Dermis blood vessel endothelial cell (primary cell): ENCODE data around the gene FILIP1. TPM values are rescaled to one million over a fixed set of nuclear protein-coding genes. Genes with fewer than 3 reads are reported as not detected.
A peak's percentile ranks its signal among the peaks of the same experiment; 100 is the strongest.

Experiments
- DNase-seq: peaks from one replicate; pipeline ENCODE4 v3.0.0; 2010
- total RNA-seq: library from RNA; depleted of rRNA; stranded (reverse); fragments of >200 nt; gene quantifications from 2 replicates; pipeline ENCODE4 v1.2.3, GENCODE V29; 2014

Gene FILIP1
- total RNA-seq: 11.3 and 21.1 TPM in 2 replicates

DNA sequence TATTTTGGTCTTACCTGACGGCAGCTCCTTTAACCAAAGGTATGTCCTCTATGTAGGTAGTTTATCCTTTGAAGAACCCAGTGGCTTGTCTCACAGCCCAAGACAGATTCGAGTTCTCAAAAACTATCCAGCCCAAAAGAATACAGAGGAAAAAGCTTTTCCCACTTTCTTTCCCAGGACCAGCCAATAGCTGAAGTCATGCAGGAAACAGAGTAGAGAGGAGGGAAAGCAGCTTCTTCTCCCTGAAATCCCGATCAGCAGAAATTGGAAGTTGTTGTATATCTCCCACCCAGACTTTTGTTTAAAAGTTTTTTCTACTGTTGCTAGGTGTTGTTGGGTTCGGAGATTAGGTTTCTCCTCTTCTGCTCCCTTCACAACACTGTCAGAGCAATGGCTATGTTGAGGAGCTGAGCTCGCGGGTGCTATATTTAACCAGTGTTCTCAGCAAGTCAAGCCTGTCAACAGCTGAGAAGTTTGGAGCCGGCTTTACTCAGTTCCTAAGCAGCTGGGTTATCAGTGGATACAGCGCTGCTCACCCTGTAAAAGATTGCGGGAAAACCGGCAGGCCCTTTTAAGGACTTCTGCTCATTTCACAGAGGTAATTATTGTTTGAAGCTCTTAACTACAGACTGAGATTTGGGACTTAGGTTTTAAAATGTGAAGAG lies at the start of gene FILIP1:
Gene FILIP1, minus strand, starts transcription at position 401 of the 665 bp plus-strand sequence. CDS start 78,828 bp downstream, outside the sequence.
- DNase-seq: no peak

DNA sequence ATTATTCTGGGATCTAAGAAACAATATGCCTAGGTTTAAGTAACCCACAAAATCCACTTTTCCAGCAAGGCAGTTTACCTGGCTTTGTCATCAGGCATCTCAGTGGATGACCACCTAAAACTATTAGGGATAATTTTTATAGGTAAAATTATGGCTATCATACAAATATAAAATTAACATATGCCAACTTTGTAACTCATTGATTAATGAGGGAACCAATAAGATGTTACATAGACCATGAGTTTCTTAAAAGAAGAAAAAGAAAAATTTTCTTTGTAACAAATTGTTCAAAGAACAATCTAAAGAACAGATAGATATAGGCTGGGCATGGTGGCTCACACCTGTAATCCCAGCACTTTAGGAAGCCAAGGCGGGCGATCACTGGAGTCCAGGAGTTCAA lies 49.7 kb upstream of the FILIP1 start:
- DNase-seq: no peak

DNA sequence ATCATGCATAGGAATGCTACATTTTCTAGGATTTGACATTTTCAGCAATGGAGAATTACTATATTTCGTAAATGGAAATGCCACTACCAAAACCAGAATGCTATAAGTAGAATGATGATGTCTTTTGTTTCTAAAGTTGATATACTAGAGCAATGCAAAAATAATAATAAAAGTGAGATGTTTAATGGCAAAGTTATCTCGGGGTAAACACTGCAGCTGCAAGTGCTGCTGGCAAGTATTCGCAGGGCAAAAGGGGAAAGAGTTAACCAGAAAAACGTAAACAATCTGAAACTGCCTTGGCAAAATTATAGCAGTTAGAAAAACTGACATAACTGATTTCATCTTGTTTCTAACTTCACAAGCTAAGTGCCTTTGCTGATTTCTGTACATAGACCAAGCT lies 45.5 kb upstream of the FILIP1 start:
- no peak for DNase-seq

DNA sequence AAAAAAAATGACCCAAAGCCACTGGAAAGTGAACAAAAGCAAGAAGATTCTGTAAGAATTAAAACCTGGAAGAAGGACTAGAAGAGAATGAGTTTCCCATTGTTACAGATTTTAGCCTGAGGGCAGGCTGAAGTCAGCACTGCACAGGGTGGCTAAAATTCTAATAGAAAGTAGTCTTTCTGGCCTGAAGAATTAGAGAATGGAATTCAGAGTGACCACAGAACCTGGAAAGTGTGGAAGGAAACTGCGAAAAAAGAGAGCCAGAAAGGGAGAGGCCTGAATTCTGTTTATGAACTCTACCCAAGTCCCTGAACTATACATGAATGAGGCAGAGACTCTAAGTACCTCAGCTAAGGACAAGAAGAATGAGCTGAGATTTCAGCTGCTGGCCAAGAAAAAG lies 38.9 kb upstream of the FILIP1 start:
- no peak for DNase-seq

GRCh38 chr6:75531174-75531573 lies 37.6 kb upstream of the FILIP1 start:
- DNase-seq: no peak

- no peak for DNase-seq
Measured at GRCh38 chr6:75530696-75531095, 37.1 kb upstream of the FILIP1 start.

DNA sequence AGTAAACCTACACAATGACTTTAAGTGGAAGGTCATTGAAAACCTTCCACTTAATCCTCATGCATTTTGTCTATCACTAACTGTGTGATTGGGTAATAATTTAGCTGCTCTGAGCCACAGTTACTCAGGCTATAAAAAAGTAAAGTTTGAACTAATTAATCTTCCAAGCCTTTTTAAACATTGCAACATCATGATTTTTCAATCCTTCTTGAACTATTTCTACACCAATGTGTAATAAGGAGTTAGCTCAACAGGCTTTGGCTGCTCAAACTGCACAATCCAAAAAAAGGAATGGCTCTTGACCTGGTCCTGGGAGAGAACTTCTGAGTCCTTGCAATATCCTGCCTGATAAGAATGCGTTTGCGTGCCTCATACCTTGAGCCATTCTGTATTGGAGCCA lies 34.8 kb upstream of the FILIP1 start:
- DNase-seq: no peak

- peak; percentile 89 for DNase-seq
Measured at GRCh38 chr6:75526502-75527127, 33.0 kb upstream of the FILIP1 start.

DNA sequence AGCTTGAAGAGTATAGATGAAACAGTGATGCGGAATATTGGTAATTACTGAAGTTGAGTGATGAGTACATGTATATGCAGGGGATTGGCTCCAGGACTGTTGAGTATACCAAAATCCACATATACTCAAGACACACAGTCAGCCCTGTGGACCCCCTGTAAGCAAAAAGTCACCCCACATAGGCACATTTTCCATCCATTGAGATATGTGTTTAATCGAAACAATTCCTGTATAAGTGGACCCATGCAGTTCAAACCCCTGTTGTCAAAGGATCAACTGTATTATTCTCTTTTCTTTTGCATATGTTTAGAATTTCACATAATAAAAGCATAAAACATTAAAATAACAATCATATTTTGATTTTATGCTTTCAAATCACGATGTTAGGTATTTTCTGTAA lies 32.1 kb upstream of the FILIP1 start:
- no peak for DNase-seq

DNA sequence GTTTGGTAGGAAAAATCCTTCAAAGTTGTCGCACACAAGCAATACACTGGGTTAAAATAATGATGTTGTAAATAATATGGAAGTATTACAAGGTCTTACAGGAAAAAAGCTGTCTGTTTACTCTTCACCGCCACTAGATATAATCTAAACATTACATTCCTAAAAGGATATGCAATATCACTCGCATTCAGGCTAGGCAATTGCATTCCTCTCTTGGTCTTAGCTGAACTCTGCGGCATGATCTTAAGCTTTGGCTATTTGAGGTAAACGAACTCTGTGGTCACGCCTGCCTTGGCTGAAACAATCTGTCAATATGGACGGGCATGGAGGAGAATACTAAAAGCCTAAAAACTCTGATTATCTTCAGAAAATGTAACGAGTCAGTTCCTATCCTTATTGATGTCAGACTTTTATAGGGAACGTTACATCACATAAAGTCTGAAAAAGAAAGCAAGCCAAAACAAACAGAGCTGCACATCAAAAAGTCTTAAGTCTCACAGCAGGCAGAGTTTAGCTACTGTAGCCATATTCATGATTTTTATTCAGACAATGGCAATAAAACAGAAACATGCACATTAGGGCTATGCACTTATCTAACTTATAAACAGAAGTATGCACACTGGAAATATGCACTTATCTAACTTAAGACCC lies 30.8 kb upstream of the FILIP1 start:
- peak; percentile 93 for DNase-seq

GRCh38 chr6:75516757-75517156 lies 23.2 kb upstream of the FILIP1 start:
- DNase-seq: no peak

DNA sequence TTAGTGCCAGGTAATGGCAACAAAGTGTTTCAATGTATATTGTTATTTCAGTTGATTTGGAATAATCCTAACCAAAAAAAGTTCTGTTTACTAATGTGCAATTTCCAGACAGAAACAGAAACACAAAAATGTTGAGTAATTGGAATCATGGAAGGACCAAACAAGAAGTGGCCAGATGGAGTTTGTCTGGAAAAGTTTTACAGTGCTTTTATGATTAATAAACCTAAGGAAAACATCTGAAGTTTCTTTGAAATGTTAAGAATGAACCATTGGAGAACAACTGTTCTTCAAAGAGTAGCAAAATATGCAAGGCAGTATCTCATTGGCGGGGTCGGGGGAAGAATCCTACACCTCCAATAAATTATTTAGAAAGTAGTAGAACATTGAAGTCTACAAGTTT lies 19.0 kb upstream of the FILIP1 start:
- DNase-seq: no peak

- DNase-seq: no peak
Measured at GRCh38 chr6:75505424-75505823, 11.8 kb upstream of the FILIP1 start.

GRCh38 chr6:75504465-75505222 lies 11.0 kb upstream of the FILIP1 start:
- DNase-seq: no peak

DNA sequence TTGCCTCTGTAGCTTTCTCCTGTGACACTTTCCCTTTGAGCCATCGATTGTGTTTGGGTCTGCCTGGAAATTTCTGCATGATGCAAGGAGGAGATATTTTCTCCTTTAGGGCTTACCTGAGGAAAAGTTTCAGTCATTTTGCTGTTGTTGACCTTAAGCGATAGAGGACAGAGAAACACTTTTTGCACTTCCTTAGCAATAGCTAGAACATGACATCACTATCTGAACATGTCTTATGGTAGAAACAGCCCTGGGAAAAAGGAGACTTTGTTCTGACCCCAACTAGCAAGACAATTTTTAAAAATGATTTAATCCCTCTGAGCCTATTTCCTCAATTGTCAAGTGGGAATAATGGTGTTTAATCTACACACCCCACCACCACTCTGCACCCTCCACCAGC lies 9.7 kb upstream of the FILIP1 start:
- DNase-seq: peak; percentile 79

DNA sequence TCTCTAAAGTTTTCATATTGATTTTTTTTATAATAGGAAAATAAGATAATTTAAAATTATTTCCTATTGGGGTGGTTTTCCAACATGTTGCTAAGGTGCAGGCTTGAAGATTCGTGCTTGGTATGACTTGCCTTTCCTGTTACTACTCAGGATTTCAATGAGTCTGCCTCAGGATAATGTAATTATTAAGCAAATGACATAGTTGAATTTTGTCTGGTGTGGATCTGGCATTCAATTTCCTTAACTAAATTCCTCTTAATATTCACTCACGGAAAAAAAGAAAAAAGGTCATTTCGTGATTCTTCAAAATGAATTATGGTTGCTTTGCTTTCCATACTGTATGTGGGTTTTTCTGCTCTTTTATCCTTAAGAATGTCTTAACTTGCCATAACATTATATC lies 9.3 kb upstream of the FILIP1 start:
- no peak for DNase-seq

GRCh38 chr6:75501756-75502155 lies 8.2 kb upstream of the FILIP1 start:
- peak; percentile 67 for DNase-seq

DNA sequence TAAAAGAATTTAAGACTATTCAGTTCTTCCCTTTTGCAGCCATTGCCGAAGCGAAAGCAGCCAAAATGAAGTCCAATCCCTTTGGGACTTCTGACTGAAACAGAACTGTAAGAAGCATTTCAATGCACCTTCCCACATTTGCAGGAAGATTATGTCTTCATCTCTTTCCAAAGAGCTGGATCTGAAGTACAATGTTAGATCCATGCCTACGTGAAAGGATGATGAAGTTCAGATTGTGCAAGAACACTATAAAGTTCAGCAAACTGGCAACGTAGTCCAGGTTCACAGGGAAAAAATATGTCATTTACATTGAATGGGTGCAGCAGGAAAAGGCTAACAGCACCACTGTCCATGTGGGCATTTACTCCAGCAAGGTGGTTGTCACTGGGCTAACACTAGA lies 6.0 kb upstream of the FILIP1 start:
- no peak for DNase-seq

DNA sequence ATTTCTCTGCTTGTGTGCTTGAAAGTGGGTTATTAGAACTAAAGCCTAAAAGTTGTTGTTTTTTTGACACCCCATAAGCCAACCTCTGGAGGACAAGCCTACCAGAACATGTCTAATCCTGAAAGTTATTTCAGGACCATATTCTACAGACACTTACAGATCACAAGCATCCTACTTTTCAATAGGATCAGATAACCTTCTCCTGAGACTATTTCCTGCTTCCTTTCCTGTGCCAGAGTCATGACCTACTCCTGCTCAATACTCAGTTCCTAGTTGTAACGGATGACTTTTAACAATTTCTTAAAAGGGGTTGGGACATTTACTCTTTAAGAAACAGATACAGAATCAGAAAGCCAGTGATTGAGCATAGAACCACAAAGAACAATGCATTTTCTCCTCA lies 5.3 kb upstream of the FILIP1 start:
- peak; percentile 78 for DNase-seq

DNA sequence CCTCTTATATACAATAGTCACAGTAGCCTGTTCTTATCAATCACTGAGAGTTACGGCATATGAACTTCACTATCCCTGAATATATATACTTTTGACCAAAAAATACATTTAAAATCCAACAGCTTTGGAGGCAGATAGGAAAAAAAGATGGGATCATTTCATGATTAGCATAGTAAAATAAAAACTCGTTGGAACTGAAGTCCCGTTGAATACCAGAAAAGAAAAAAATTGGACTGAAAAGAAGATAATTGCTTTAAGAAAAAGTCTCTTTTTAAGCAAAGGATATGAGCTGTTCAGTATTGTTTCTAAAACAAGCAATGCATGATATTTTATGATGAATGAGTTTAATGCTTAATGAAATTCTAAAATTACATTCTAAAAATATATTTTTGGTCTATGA lies 4.4 kb upstream of the FILIP1 start:
- DNase-seq: no peak

DNA sequence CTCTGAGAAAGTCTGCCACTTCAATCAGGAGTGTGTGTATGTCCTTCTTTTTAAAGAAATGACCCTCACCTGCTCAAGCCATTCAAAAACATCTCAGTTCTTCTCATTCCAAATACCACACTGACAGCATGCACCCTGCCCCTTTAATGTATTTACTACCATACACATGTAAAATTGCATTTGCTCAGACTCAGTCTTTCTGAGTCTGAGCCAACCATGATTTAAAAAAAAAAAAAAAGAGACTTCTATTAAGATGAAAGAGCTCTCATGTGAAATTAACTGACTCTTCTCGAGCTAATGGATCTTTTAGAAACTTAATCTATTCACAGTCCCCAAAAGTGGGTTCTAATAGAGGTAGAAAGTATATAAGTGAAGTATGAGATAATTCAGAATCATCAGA lies 1.4 kb upstream of the FILIP1 start:
- no peak for DNase-seq

GRCh38 chr6:75494290-75494689 lies 690 bp upstream of the FILIP1 start:
- DNase-seq: no peak

DNA sequence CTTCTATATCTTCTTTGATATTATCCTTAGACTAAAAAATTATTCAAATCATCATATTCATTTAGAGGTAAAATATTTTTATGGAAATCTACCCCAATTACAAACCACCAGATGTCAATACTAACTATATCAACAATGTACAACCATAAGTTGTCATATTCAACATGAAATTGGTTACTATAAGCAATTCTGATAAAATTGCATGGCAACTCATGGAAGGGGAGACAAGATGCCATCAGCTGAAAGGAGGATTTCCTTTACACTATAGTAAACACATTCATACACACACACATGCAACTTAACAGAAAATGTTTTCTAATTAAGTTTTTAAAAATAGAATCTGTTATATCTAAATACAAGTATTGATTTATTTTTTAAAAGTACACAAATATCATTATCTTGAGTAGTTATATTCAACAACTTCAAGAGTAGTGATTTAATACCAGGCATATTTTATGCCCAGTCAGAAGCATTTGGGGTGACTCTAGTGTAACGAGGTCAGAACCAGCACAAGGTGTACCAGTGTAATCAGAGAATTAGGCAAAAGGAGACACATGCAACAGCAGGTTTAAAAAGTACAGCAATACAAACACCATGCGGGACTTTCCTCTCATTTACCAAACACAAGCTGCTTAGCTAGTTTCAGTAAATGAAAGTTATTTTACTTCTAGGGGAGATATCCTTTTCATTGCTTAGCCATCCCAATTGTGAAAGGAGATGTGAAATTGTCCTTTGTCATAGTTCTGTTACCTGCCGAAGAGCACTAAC lies 1.0 kb downstream of the FILIP1 start:
- no peak for DNase-seq
